ENCODE data around the gene ZNF275. TPM values are rescaled to one million over a fixed set of nuclear protein-coding genes. Genes with fewer than 3 reads are reported as not detected.

ZNF275 gene
- total and polyA plus RNA-seq, 2 donors (not counting 1 experiment from before 2014, with no cell fraction given): 8.8 to 17.6 TPM

DNA sequence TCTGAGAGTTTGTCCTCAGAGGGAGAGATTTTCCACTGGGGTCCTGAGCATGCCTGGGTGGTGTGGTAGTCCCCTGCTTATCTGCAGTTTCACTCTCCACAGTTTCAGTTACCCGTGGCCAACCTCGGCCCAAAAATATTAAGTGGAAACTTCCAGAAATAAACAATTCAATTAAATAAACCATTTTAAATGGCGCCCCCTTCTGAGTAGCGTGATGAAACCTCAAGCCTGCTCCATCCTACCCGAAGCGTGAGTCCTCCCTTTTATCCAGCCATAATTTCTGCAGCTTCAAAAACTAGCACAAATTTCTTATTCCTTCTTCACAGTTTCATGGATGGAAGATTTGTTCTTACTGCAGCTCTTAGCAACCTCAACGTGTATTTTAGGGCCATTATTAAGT is 40.5 kb downstream of the ZNF275 start:
- H3K4me1 ChIP-seq (ENCODE audit: control insufficient read depth in 2 of 2, insufficient read depth in 2 of 2, low read length in 2 of 2): no peaks in the 10 kb centered on the region
- DNase-seq (no peak), ATAC-seq (ENCODE audit: low read depth) (no peak)
- H3K4me3 Mint-ChIP-seq: no peak overlapping the region
- no peaks in the 10 kb centered on the region for H3K36me3 ChIP-seq (replicated peaks in 1 of 2; ENCODE audit: control extremely low read depth in 1 of 2, control insufficient read depth in 1 of 2, extremely low read depth in 1 of 2, insufficient read depth in 2 of 2, low read length in 1 of 2)
- ChIA-PET CTCF (no interaction called here), POLR2A (no interaction called here)
- no peak overlapping the region for H3K9ac ChIP-seq (ENCODE audit: low read length)
- H3K27me3 Mint-ChIP-seq: peaks cover 8% of the 10 kb centered on the region
- no peak overlapping the region for H3K27ac Mint-ChIP-seq
- H3K9me3 Mint-ChIP-seq (ENCODE audit: insufficient read depth): no peaks in the 10 kb centered on the region
- intact Hi-C loops (cut with micrococcal nuclease): no loop called here
- H3K4me2 ChIP-seq (replicated peaks; ENCODE audit: low read depth, low read length, poor library complexity, severe bottlenecking): no peak overlapping the region
- no peaks in the 10 kb centered on the region for H3K4me1 Mint-ChIP-seq
- no peak overlapping the region for H2AFZ ChIP-seq (ENCODE audit: insufficient read depth, low read depth, low read length, poor library complexity, severe bottlenecking)
- H3K27me3 ChIP-seq (replicated peaks in 1 of 4; ENCODE audit: control extremely low read depth in 1 of 4, control insufficient read depth in 3 of 4, insufficient read depth in 4 of 4, low read length in 3 of 4): peaks cover 0 to 3% (median 0%) of the 10 kb centered on the region in 4 experiments
- H3K4me3 ChIP-seq (ENCODE audit: control extremely low read depth in 1 of 5, extremely low read depth in 1 of 5, insufficient read depth in 1 of 5, low read depth in 2 of 5, low read length in 4 of 5): no peak overlapping the region
- no peaks in the 10 kb centered on the region for H3K79me2 ChIP-seq (ENCODE audit: control insufficient read depth, insufficient read depth, low read length)
- TF ChIP-seq, protein P1, sequence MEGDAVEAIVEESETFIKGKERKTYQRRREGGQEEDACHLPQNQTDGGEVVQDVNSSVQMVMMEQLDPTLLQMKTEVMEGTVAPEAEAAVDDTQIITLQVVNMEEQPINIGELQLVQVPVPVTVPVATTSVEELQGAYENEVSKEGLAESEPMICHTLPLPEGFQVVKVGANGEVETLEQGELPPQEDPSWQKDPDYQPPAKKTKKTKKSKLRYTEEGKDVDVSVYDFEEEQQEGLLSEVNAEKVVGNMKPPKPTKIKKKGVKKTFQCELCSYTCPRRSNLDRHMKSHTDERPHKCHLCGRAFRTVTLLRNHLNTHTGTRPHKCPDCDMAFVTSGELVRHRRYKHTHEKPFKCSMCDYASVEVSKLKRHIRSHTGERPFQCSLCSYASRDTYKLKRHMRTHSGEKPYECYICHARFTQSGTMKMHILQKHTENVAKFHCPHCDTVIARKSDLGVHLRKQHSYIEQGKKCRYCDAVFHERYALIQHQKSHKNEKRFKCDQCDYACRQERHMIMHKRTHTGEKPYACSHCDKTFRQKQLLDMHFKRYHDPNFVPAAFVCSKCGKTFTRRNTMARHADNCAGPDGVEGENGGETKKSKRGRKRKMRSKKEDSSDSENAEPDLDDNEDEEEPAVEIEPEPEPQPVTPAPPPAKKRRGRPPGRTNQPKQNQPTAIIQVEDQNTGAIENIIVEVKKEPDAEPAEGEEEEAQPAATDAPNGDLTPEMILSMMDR (IDR thresholded peaks at IDR 0.05): no peak
- no peak for TF ChIP-seq EZH2 (IDR thresholded peaks at IDR 0.05; ENCODE audit: borderline replicate concordance, insufficient read depth, low read depth, low read length, poor library complexity, severe bottlenecking)
- H3K9me3 ChIP-seq (ENCODE audit: control extremely low read depth in 1 of 3, control insufficient read depth in 2 of 3, insufficient read depth in 1 of 3, low read length in 2 of 3): no peaks in the 10 kb centered on the region
- no peaks in the 10 kb centered on the region for H4K20me1 ChIP-seq (ENCODE audit: control insufficient read depth, insufficient read depth, low read length, poor library complexity, severe bottlenecking)
- no peak overlapping the region for H3K27ac ChIP-seq (ENCODE audit: low read length in 2 of 2)
- 67% methylated on average over 1 of the region's 7 CpGs for WGBS (ENCODE audit: insufficient coverage)

DNA sequence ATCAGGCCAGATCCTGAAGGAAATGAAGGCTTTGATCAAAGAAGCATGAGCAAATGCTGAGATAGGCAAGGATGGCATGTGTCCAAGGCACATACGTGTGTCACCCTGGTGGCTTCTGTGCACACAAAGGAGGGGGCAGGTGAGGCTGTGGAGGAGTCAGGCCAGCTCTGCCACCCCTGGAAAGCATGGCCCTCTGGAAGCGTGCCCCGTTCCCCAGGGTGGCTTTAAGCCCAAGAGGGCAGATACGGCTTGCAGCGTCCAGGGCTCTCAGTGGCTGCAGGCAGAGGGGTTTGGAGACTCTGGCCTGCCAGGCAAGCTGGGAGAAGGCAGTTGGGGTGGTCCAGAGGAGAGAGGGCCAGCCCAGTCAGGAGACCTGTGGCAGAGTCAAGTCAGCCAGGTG is 41.6 kb downstream of the ZNF275 start:
- no peak for DNase-seq
- no peak overlapping the region for H3K9ac ChIP-seq (ENCODE audit: low read length)
- H4K20me1 ChIP-seq (ENCODE audit: control insufficient read depth, insufficient read depth, low read length, poor library complexity, severe bottlenecking): no peaks in the 10 kb centered on the region
- Mint-ChIP-seq H3K4me1 (no peaks in the 10 kb centered on the region), H3K9me3 (ENCODE audit: insufficient read depth) (no peaks in the 10 kb centered on the region), H3K4me3 (no peak overlapping the region), H3K27me3 (peaks cover 5% of the 10 kb centered on the region), H3K27ac (no peak overlapping the region)
- H3K27ac ChIP-seq (ENCODE audit: low read length in 2 of 2): no peak overlapping the region
- no peak for ATAC-seq (ENCODE audit: low read depth)
- H3K79me2 ChIP-seq (ENCODE audit: control insufficient read depth, insufficient read depth, low read length): no peaks in the 10 kb centered on the region
- H3K36me3 ChIP-seq (replicated peaks in 1 of 2; ENCODE audit: control extremely low read depth in 1 of 2, control insufficient read depth in 1 of 2, extremely low read depth in 1 of 2, insufficient read depth in 2 of 2, low read length in 1 of 2): no peaks in the 10 kb centered on the region
- no peak overlapping the region for H3K4me3 ChIP-seq (ENCODE audit: control extremely low read depth in 1 of 5, extremely low read depth in 1 of 5, insufficient read depth in 1 of 5, low read depth in 2 of 5, low read length in 4 of 5)
- TF ChIP-seq, protein P1 (IDR thresholded peaks at IDR 0.05): no peak
- TF ChIP-seq EZH2 (IDR thresholded peaks at IDR 0.05; ENCODE audit: borderline replicate concordance, insufficient read depth, low read depth, low read length, poor library complexity, severe bottlenecking): no peak
- H2AFZ ChIP-seq (ENCODE audit: insufficient read depth, low read depth, low read length, poor library complexity, severe bottlenecking): no peak overlapping the region
- peaks cover 0 to 3% (median 0%) of the 10 kb centered on the region in 4 experiments for H3K27me3 ChIP-seq (replicated peaks in 1 of 4; ENCODE audit: control extremely low read depth in 1 of 4, control insufficient read depth in 3 of 4, insufficient read depth in 4 of 4, low read length in 3 of 4)
- WGBS (ENCODE audit: insufficient coverage): 90% methylated on average over 5 of the region's 5 CpGs
- intact Hi-C loops (cut with micrococcal nuclease): no loop called here
- POLR2A ChIA-PET: no interaction called here
- CTCF ChIA-PET: no interaction called here
- H3K4me1 ChIP-seq (ENCODE audit: control insufficient read depth in 2 of 2, insufficient read depth in 2 of 2, low read length in 2 of 2): no peaks in the 10 kb centered on the region
- H3K4me2 ChIP-seq (replicated peaks; ENCODE audit: low read depth, low read length, poor library complexity, severe bottlenecking): no peak overlapping the region
- H3K9me3 ChIP-seq (ENCODE audit: control extremely low read depth in 1 of 3, control insufficient read depth in 2 of 3, insufficient read depth in 1 of 3, low read length in 2 of 3): no peaks in the 10 kb centered on the region
